H9 (cell line): ENCODE data around the gene HIPK3. TPM values are rescaled to one million over a fixed set of nuclear protein-coding genes. Genes with fewer than 3 reads are reported as not detected.
A peak's percentile ranks its signal among the peaks of the same experiment; 100 is the strongest.

Source experiments
- DNase-seq: peaks from one replicate; pipeline ENCODE4 v3.0.0-alpha.2; 2017
- H2AFZ ChIP-seq: one replicate; pipeline ENCODE4 v1.6.1; 2013; ENCODE audit warnings: mild to moderate bottlenecking, low read length, control low read depth, moderate library complexity
- H2AK5ac ChIP-seq: 2 replicates; pipeline ENCODE4 v1.6.1; 2013; ENCODE audit warnings: low read length, control low read depth, mixed read lengths; ENCODE audit not compliant: insufficient read length
- H2BK120ac ChIP-seq: one replicate; pipeline ENCODE4 v1.6.1; 2013; ENCODE audit warnings: low read depth, mild to moderate bottlenecking, low read length, control low read depth, inconsistent platforms; ENCODE audit not compliant: poor library complexity, severe bottlenecking
- H2BK12ac ChIP-seq: 2 replicates; pipeline ENCODE4 v1.6.1; 2013; ENCODE audit warnings: low read length, control low read depth, mixed read lengths, low read depth; ENCODE audit not compliant: insufficient read length
- H2BK15ac ChIP-seq: 2 replicates; pipeline ENCODE4 v1.6.1; 2013; ENCODE audit warnings: low read depth, low read length, control low read depth
- H2BK20ac ChIP-seq: one replicate; pipeline ENCODE4 v1.6.1; 2013; ENCODE audit warnings: low read depth, mild to moderate bottlenecking, low read length, control low read depth, inconsistent platforms; ENCODE audit not compliant: poor library complexity, severe bottlenecking
- H2BK5ac ChIP-seq: 2 replicates; pipeline ENCODE4 v1.6.1; 2013; ENCODE audit warnings: low read length, control low read depth, mixed read lengths; ENCODE audit not compliant: insufficient read length
- H3K14ac ChIP-seq: 2 replicates; pipeline ENCODE4 v1.6.1; 2013; ENCODE audit warnings: low read length, control low read depth; ENCODE audit not compliant: insufficient read depth
- H3K18ac ChIP-seq: 2 replicates; pipeline ENCODE4 v1.6.1; 2013; ENCODE audit warnings: low read depth, mild to moderate bottlenecking, mixed read lengths, low read length, control low read depth; ENCODE audit not compliant: insufficient read length
- H3K23ac ChIP-seq: 2 replicates; pipeline ENCODE4 v1.6.1; 2013; ENCODE audit warnings: low read length, control low read depth, mixed read lengths, low read depth; ENCODE audit not compliant: insufficient read length
- H3K23me2 ChIP-seq: 2 replicates; pipeline ENCODE4 v1.6.1; 2013; ENCODE audit warnings: low read depth, mild to moderate bottlenecking, mixed read lengths, low read length, control low read depth; ENCODE audit not compliant: insufficient read length, poor library complexity, severe bottlenecking
- H3K27ac ChIP-seq: 2 replicates; pipeline ENCODE4 v1.5.1; 2013; ENCODE audit warnings: low read length, control low read depth, mixed read lengths, low read depth; ENCODE audit not compliant: insufficient read length
- H3K27me3 ChIP-seq: 2 replicates; pipeline ENCODE4 v1.6.1; 2013; ENCODE audit warnings: low read length, control low read depth, inconsistent platforms; ENCODE audit not compliant: insufficient read depth
- H3K4ac ChIP-seq: 2 replicates; pipeline ENCODE4 v1.6.1; 2013; ENCODE audit warnings: low read depth, mild to moderate bottlenecking, control low read depth, inconsistent platforms, low read length, moderate library complexity
- H3K4me1 ChIP-seq: 2 replicates; pipeline ENCODE4 v1.6.1; 2013; ENCODE audit warnings: low read length, control low read depth, inconsistent platforms; ENCODE audit not compliant: insufficient read depth
- H3K4me2 ChIP-seq: 2 replicates; pipeline ENCODE4 v1.6.1; 2013; ENCODE audit warnings: low read length, control low read depth, mixed read lengths; ENCODE audit not compliant: insufficient read length, insufficient read depth
- H3K56ac ChIP-seq: 2 replicates; pipeline ENCODE4 v1.6.1; 2013; ENCODE audit warnings: low read depth, mild to moderate bottlenecking, mixed read lengths, low read length, control low read depth; ENCODE audit not compliant: insufficient read length
- H3K79me1 ChIP-seq: 2 replicates; pipeline ENCODE4 v1.6.1; 2013; ENCODE audit warnings: low read depth, mild to moderate bottlenecking, moderate library complexity, low read length, control low read depth, inconsistent platforms; ENCODE audit not compliant: insufficient read depth, poor library complexity, severe bottlenecking
- H3K79me2 ChIP-seq: 2 replicates; pipeline ENCODE4 v1.6.1; 2013; ENCODE audit warnings: low read length, control low read depth, inconsistent platforms; ENCODE audit not compliant: insufficient read depth
- H3K9ac ChIP-seq: 2 replicates; pipeline ENCODE4 v1.6.1; 2013; ENCODE audit warnings: low read length, control low read depth, mixed read lengths; ENCODE audit not compliant: insufficient read length; ENCODE audit errors: extremely low read depth
- H3K9me3 ChIP-seq: one replicate; pipeline ENCODE4 v1.6.1; 2013; ENCODE audit warnings: low read depth, low read length, inconsistent platforms; ENCODE audit not compliant: control insufficient read depth
- H3T11ph ChIP-seq: one replicate; pipeline ENCODE4 v1.6.1; 2013; ENCODE audit warnings: mild to moderate bottlenecking, low read length, control low read depth, inconsistent platforms
- H4K20me1 ChIP-seq: one replicate; pipeline ENCODE4 v1.6.1; 2013; ENCODE audit not compliant: control insufficient read depth, insufficient read length, insufficient read depth
- H4K5ac ChIP-seq: 2 replicates; pipeline ENCODE4 v1.6.1; 2013; ENCODE audit warnings: low read depth, mild to moderate bottlenecking, mixed read lengths, low read length, control low read depth; ENCODE audit not compliant: insufficient read length
- H4K8ac ChIP-seq: replicated peaks from 2 replicates; pipeline ENCODE4 v1.6.1; 2013; ENCODE audit warnings: low read length, control low read depth, mixed read lengths, low read depth; ENCODE audit not compliant: insufficient read length
- H4K91ac ChIP-seq: 2 replicates; pipeline ENCODE4 v1.6.1; 2013; ENCODE audit warnings: low read depth, mild to moderate bottlenecking, moderate library complexity, mixed read lengths, low read length, control low read depth; ENCODE audit not compliant: insufficient read length
- H3K27ac Mint-ChIP-seq, 3 experiments: 2 replicates in 2 of 3; 3 replicates in 1 of 3; pipeline ENCODE4 v1.8.0; 2020 to 2021; ENCODE audit warnings: mixed read lengths in 3 of 3, mild to moderate bottlenecking in 1 of 3, moderate library complexity in 1 of 3
- H3K27me3 Mint-ChIP-seq: 2 replicates; pipeline ENCODE4 v1.8.0; 2021; ENCODE audit warnings: low read depth, mild to moderate bottlenecking, moderate library complexity, mixed read lengths
- H3K36me3 Mint-ChIP-seq, 3 experiments: 2 replicates in 2 of 3; 3 replicates in 1 of 3; pipeline ENCODE4 v1.8.0; 2020 to 2021; ENCODE audit warnings: low read depth in 3 of 3, mixed read lengths in 3 of 3; ENCODE audit not compliant: insufficient read depth in 1 of 3
- H3K4me1 Mint-ChIP-seq, 2 experiments: 2 replicates each; pipeline ENCODE4 v1.8.0; 2020; ENCODE audit warnings: mixed read lengths in 2 of 2
- H3K4me3 Mint-ChIP-seq, 2 experiments: 2 replicates in 1 of 2; 3 replicates in 1 of 2; pipeline ENCODE4 v1.8.0; 2020 to 2021; ENCODE audit warnings: mild to moderate bottlenecking in 2 of 2, mixed read lengths in 2 of 2, moderate library complexity in 1 of 2
- H3K9me3 Mint-ChIP-seq, 2 experiments: 2 replicates in 1 of 2; 3 replicates in 1 of 2; pipeline ENCODE4 v1.8.0; 2020; ENCODE audit warnings: mild to moderate bottlenecking in 2 of 2, mixed read lengths in 2 of 2, moderate library complexity in 1 of 2
- WGBS: extraction: QIAGEN DNeasy Blood & Tissue Kit; methylation state at CpG from one replicate; pipeline ENCODE4 v1.1.7; 2013; ENCODE audit warnings: missing lambda C conversion rate, low lambda C conversion rate, mixed read lengths; ENCODE audit not compliant: insufficient read length; ENCODE audit errors: extremely low coverage; 5-methylcytosine and 5-hydroxymethylcytosine counted together
- total RNA-seq: library from RNA; stranded (reverse); gene quantifications from 2 replicates; pipeline ENCODE4 v1.2.1, GENCODE V29; 2021
- TF ChIP-seq, protein P1 (sequence below): fragments of 200-600 bp; sonication (generic); conservative IDR thresholded peaks from 3 replicates; pipeline ENCODE4 v1.8.0; 2021; ENCODE audit warnings: antibody characterized with exemption, mild to moderate bottlenecking

HIPK3 gene
- total RNA-seq, 1 experiment from 2014 or later: 23.4 TPM

GRCh38 chr11:33256031-33256812 lies 959 bp upstream of the HIPK3 start:
- no peak for DNase-seq
- Mint-ChIP-seq H3K4me1 (peaks cover 25 to 29% of the 10 kb centered on the region in 2 experiments), H3K27me3 (no peaks in the 10 kb centered on the region), H3K27ac (peak overlapping the region; percentile 84 to 96 (median 95)), H3K4me3 (peak overlapping the region; percentile 86 to 93), H3K36me3 (peaks cover 0 to 1% (median under 1%) of the 10 kb centered on the region in 3 experiments; a peak in 2 of 7 replicates), H3K9me3 (peaks cover 0 to under 1% of the 10 kb centered on the region in 2 experiments; a peak in 2 of 5 replicates)
- no peaks in the 10 kb centered on the region for H3K9me3 ChIP-seq
- H3K23ac ChIP-seq: no peak overlapping the region
- no peaks in the 10 kb centered on the region for H3K27me3 ChIP-seq
- H3K56ac ChIP-seq: no peak overlapping the region
- no peak overlapping the region for H2BK15ac ChIP-seq
- no peak overlapping the region for H3K18ac ChIP-seq
- WGBS: no CpG with 5 or more reads among the region's 12 CpGs
- H4K5ac ChIP-seq: peak overlapping the region; percentile 47
- H3K4ac ChIP-seq: no peak overlapping the region
- TF ChIP-seq, protein P1, sequence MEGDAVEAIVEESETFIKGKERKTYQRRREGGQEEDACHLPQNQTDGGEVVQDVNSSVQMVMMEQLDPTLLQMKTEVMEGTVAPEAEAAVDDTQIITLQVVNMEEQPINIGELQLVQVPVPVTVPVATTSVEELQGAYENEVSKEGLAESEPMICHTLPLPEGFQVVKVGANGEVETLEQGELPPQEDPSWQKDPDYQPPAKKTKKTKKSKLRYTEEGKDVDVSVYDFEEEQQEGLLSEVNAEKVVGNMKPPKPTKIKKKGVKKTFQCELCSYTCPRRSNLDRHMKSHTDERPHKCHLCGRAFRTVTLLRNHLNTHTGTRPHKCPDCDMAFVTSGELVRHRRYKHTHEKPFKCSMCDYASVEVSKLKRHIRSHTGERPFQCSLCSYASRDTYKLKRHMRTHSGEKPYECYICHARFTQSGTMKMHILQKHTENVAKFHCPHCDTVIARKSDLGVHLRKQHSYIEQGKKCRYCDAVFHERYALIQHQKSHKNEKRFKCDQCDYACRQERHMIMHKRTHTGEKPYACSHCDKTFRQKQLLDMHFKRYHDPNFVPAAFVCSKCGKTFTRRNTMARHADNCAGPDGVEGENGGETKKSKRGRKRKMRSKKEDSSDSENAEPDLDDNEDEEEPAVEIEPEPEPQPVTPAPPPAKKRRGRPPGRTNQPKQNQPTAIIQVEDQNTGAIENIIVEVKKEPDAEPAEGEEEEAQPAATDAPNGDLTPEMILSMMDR: no peak
- H2AFZ ChIP-seq: no peak overlapping the region
- peak overlapping the region; percentile 90; the same call in 1 of the 2 replicates for H3K14ac ChIP-seq
- H3K4me1 ChIP-seq: no peaks in the 10 kb centered on the region
- H2BK20ac ChIP-seq: no peak overlapping the region
- H3K4me2 ChIP-seq: peak overlapping the region; percentile 88
- no peak overlapping the region for H4K91ac ChIP-seq
- peaks cover 7% of the 10 kb centered on the region; the same call in 1 of the 2 replicates for H3K79me2 ChIP-seq
- H2BK5ac ChIP-seq: no peak overlapping the region
- H3K79me1 ChIP-seq: no peaks in the 10 kb centered on the region
- H2AK5ac ChIP-seq: no peak overlapping the region
- no peaks in the 10 kb centered on the region for H4K20me1 ChIP-seq
- H2BK12ac ChIP-seq: no peak overlapping the region
- H3K27ac ChIP-seq: peak overlapping the region; percentile 87
- H3K9ac ChIP-seq: peak overlapping the region; percentile 82
- H4K8ac ChIP-seq: no peak overlapping the region
- H3K23me2 ChIP-seq: peaks cover 8% of the 10 kb centered on the region
- H2BK120ac ChIP-seq: no peak overlapping the region
- H3T11ph ChIP-seq: no peak overlapping the region
